ENCODE results near the gene PTPRG.
"Not testable (repeated sequence)": the region's sequence is repeated elsewhere in the genome, so short reads cannot be mapped to it uniquely, and the experiment has no call there.

The PTPRG gene

GRCh38 chr3:61725851-61726333, 164.5 kb downstream of the PTPRG start:
- DNase-seq (ENCODE audit: low spot score), result no peak

DNA sequence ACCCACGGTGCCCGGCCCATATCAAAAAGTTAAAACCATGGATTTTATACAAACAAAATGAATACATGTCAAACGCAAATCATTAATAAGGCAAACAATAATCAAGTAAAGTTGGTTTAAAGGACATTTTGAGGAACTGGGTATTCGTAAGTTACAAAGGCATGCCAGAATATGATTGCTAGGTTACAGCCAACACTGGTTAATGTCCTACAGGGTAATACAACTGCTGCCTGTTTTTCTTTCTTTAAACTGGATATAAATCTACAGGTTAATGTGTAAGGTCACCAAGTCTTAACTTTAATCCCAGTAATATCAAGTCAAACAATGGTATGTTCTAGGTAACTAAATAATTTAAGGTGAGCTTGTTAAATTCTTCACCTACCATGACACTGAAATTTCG, 166.1 kb downstream of the PTPRG start:
- no peak for DNase-seq (ENCODE audit: low spot score)

DNA sequence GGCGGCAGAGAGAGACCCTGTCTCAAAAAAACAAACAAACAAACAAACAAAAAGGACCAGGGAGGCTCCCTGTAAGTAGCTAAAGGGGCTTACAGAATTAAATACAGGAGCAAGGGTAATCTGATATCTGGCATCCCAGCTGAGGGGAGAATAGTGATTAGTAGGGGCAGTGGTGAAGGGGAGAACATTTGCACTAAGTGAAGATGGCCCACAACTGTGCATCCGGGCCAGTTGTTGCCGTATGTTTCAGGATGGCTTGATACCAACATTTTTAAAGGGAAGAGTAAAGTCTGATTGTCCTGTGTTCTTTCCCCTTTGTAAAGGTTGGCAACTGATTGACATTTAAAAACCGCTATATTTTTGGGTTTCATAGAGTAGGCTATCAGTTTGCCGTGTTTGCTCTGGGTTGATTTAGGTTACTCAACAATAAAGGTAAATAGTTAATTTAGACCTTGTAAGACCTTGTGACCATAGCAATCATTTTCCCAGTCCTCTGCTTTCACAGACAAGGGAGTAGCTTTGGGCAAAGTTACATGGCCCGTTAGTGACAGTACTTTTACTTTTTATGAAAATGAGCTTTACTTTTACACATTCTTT, 167.8 kb downstream of the PTPRG start:
- no peak for DNase-seq (ENCODE audit: low spot score)

GRCh38 chr3:61730056-61730455, 168.7 kb downstream of the PTPRG start:
- no peak for DNase-seq (ENCODE audit: low spot score)

GRCh38 chr3:61730577-61731231, 169.3 kb downstream of the PTPRG start:
- DNase-seq (ENCODE audit: low spot score), result no peak

- no peak for DNase-seq (ENCODE audit: low spot score)
Measured at GRCh38 chr3:61733000-61733399, 171.6 kb downstream of the PTPRG start.

DNA sequence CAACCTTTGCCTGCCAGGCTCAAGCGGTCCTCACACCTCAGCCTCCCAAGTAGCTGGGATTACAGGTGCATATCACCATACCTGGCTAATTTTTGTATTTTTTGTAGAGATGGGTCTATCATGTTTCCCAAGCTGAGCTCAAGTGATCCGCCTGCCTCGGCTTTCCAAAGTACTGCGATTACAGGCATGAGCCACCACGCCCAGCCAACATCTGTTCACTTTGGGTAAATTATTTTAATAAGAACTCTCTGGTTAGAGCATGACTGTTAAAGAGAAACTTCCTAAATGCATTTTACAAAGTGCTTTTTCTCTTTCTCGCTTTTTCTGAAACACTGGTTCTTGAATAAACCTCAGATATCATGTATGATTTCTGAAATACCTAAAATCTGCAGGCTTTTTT, 172.5 kb downstream of the PTPRG start:
- no peak for DNase-seq (ENCODE audit: low spot score)

GRCh38 chr3:61734749-61735686, 173.6 kb downstream of the PTPRG start:
- DNase-seq (ENCODE audit: low spot score), result no peak

- DNase-seq (ENCODE audit: low spot score), result no peak
Measured at GRCh38 chr3:61736506-61736905, 175.1 kb downstream of the PTPRG start.

GRCh38 chr3:61739640-61740039, 178.3 kb downstream of the PTPRG start:
- no peak for DNase-seq (ENCODE audit: low spot score)

- DNase-seq (ENCODE audit: low spot score), result no peak
Measured at GRCh38 chr3:61740494-61740893, 179.1 kb downstream of the PTPRG start.

GRCh38 chr3:61741551-61741950, 180.2 kb downstream of the PTPRG start:
- DNase-seq (ENCODE audit: low spot score), result no peak

GRCh38 chr3:61742006-61742405, 180.6 kb downstream of the PTPRG start:
- DNase-seq (ENCODE audit: low spot score), result no peak

DNA sequence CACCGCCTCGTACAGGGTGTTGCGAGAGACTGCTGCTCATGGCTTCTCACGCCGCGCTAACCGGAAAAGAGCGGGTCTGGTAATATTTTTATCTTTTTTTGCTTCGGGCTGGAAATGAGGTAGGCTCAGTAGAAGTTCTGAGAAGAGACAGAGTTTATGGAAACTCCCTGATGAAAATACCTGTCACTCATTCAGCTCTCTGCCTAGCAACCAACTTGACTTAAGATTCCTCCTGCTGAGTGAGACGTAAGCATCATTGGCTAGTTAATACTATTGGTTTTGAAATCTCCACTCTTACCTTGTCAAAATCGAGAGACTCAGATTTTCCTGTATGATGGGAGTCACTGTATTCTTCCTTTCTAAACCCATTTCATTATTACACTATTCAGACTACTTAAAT, 181.7 kb downstream of the PTPRG start:
- no peak for DNase-seq (ENCODE audit: low spot score)

DNA sequence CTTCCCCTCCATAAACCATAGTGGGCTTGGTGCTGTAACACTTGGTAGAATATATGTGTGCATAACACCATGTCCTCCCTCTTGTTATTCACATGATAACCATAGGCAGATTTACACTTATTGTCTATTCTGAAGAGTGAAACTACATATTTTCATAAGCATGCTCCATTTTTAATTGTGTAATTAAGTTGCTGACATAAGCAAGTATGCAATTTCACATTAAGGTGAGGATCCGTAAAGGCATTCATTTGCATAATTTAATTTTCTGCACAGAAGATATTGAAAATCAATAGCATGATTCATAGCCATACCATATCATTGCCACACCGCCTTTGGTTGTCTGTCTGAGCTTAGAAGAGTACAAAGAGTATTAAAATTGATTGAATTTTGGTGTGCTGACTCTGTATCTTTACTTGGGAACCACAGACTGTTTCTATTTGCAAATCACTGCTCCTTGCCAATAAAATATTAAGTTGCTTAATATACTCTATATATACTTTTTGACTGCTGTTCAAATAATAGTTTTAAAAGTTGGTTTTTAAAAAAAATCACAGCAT, 182.4 kb downstream of the PTPRG start:
- no peak for DNase-seq (ENCODE audit: low spot score)

GRCh38 chr3:61748288-61748687, 186.9 kb downstream of the PTPRG start:
- DNase-seq (ENCODE audit: low spot score), result no peak

DNA sequence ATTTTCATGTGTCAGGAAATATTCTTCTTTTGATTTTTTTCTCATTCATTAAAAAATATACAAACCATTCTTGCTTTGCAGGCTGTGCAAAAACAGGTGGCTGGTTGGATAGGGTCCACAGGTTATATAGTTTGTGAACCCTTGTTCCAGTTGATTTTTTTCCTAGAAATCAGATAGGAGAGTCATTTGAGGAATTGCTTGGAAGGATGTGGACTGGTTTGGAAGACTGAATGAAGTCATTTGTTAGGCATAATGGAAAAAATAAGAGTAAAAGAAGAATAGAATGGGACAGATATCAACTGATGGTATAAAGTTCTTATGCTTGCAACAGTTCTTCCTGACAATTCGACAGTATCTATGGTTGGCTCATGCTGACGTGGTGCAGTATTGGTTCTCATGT, 189.4 kb downstream of the PTPRG start:
- no peak for DNase-seq (ENCODE audit: low spot score)

DNA sequence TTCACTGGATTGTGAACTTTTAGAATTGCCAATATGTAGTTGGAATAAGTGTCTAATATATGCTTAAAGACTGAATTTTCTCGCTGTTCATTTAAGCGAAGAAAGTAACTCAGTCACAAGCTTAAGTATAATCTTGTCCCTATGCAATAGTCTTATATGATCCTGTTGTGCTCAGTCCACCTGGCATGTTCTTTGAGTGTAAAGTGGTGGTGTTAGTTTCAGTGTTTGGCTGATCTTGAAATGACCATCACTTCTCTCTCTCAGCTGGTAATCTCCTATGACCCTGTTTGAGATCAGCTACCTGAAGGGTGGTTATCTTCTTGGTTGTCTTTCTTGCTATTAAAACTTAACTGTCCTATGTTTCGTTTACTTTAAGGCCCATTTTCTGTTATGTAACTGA, 197.5 kb downstream of the PTPRG start:
- DNase-seq (ENCODE audit: low spot score), result no peak

DNA sequence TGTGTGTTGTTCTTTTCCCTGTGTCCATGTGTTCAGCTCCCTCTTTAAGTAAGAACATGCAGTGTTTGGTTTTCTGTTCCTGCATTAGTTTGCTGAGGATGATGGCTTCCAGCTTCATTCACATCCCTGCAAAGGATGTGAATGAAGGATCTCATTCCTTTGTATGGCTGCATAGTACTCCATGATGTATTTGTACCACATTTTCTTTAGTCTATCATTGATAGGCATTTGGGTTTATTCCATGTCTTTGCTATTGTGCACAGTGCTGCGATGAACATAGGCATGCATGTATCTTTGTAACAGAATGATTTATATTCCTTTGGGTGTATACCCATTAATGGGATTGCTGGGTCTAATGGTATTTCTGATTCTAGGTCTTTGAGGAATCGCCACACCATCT, 199.4 kb downstream of the PTPRG start:
- not testable (repeated sequence) for DNase-seq (ENCODE audit: low spot score)

DNA sequence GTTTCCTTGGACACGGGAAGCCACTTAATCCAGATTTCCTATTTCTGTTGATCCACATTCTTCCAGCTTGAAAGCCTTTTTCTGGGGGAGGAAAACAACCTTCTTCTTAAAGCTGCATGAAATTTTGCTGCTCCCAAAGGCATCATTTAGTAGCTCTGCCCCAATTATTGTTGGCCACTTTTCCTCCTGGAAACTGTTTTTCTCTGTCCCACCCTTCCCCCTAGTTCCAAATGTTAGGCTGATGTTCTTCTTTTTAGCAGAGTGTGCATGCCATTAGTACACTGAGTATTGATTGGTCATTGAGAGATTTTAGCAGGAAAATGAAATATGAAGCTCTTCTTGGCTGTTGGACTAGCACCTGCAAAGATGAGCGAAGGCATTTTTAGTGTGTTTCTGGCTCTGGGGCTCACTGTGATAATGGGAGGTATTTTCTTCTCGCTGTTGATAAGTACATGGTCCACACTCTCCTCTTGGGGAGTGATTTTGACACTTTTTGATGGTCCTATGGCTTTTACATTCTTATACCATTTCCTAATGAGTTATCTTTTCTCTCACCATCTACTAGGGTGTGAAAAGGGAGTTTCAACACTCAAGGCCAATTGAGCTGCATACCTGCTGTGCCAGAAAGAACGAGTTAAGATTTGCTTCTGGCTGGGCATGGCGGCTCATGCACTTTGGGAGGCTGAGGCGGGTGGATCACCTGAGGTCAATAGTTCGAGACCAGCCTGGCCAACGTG, 200.5 kb downstream of the PTPRG start:
- DNase-seq (ENCODE audit: low spot score), result no peak

- no peak for DNase-seq (ENCODE audit: low spot score)
Measured at GRCh38 chr3:61765157-61765876, 203.9 kb downstream of the PTPRG start.

Measured in RKO (cell line).